ENCODE measurements around the gene SLC25A23.

The SLC25A23 gene

GRCh38 chr19:6467384-6467783 lies 7.8 kb upstream of the SLC25A23 start:
- no peaks in the 10 kb centered on the region for H3K36me3 ChIP-seq
- H3K4me3 ChIP-seq (ENCODE audit: low read depth, low read length) = no peak overlapping the region
- no peaks in the 10 kb centered on the region for H3K9me3 ChIP-seq
- no peak for TF ChIP-seq CTCF (IDR thresholded peaks at IDR 0.05; ENCODE audit: low read depth, low read length)
- DNase-seq = no peak
- peaks cover 27% of the 10 kb centered on the region for H3K27me3 ChIP-seq
- no peaks in the 10 kb centered on the region for H3K4me1 ChIP-seq

GRCh38 chr19:6466526-6467248 lies 7.1 kb upstream of the SLC25A23 start:
- TF ChIP-seq CTCF (IDR thresholded peaks at IDR 0.05; ENCODE audit: low read depth, low read length) = no peak
- no peaks in the 10 kb centered on the region for H3K4me1 ChIP-seq

GRCh38 chr19:6465663-6466062 lies 6.1 kb upstream of the SLC25A23 start:
- Histone ChIP-seq H3K36me3 (no peaks in the 10 kb centered on the region), H3K27me3 (peaks cover 27% of the 10 kb centered on the region), H3K4me1 (no peaks in the 10 kb centered on the region), H3K9me3 (no peaks in the 10 kb centered on the region), H3K4me3 (ENCODE audit: low read depth, low read length) (no peak overlapping the region)
- TF ChIP-seq CTCF (IDR thresholded peaks at IDR 0.05; ENCODE audit: low read depth, low read length) = no peak
- DNase-seq = no peak

More at GRCh38 chr19:6466526-6467248, 7.1 kb upstream of the SLC25A23 start:
- H3K27me3 ChIP-seq = peaks cover 27% of the 10 kb centered on the region
- no peak for DNase-seq
- H3K4me3 ChIP-seq (ENCODE audit: low read depth, low read length) = no peak overlapping the region
- no peaks in the 10 kb centered on the region for H3K36me3 ChIP-seq
- no peaks in the 10 kb centered on the region for H3K9me3 ChIP-seq

GRCh38 chr19:6465006-6465405 lies 5.4 kb upstream of the SLC25A23 start:
- no peaks in the 10 kb centered on the region for H3K9me3 ChIP-seq
- TF ChIP-seq CTCF (IDR thresholded peaks at IDR 0.05; ENCODE audit: low read depth, low read length) = no peak
- no peaks in the 10 kb centered on the region for H3K36me3 ChIP-seq
- DNase-seq = no peak
- peaks cover 27% of the 10 kb centered on the region for H3K27me3 ChIP-seq
- no peaks in the 10 kb centered on the region for H3K4me1 ChIP-seq
- no peak overlapping the region for H3K4me3 ChIP-seq (ENCODE audit: low read depth, low read length)

DNA sequence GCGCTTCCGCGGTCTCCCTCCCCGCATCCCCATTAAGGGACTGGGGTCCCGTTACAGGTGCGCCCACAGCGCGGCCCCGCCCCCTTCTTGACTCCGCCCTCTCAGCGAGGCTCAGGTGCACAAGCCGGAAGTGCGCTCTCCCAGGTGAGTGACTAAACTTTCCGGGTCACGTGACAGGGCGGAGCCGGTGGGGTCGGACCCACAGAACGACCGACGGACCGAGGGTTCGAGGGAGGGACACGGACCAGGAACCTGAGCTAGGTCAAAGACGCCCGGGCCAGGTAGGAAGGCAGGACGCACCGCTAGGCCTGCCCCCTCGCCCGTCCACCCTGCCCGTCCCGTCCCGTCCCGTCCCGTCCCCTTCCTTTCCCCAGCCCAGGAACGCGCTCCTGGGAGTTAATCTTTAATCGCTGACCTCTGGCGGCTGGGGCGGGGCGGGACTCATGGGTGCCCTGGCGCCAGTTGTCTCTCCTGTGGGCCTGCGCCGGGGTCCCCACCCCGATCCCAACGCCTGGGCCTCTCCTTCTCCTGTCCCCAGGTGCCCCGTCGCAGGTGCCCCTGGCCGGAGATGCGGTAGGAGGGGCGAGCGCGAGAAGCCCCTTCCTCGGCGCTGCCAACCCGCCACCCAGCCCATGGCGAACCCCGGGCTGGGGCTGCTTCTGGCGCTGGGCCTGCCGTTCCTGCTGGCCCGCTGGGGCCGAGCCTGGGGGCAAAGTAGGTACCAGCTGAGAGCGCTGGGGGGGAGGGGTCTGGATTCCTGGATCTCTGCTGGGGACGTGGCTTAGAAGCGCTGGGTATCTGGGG lies 4.7 kb upstream of the SLC25A23 start, which contains the start of gene CRB3:
Gene CRB3 (plus strand): TSS at position 202 of the 804 bp plus-strand sequence. CDS start 431 bp downstream, at position 633.
- H3K36me3 ChIP-seq = no peaks in the 10 kb centered on the region
- H3K27me3 ChIP-seq = peaks cover 27% of the 10 kb centered on the region
- H3K9me3 ChIP-seq = no peaks in the 10 kb centered on the region
- no peak for TF ChIP-seq CTCF (IDR thresholded peaks at IDR 0.05; ENCODE audit: low read depth, low read length)
- H3K4me3 ChIP-seq (ENCODE audit: low read depth, low read length) = no peak within 1 kb of the TSS
- H3K4me1 ChIP-seq = no peaks in the 10 kb centered on the region
- DNase-seq = no peak
